ENCODE measurements around the gene IL21R. TPM values are rescaled to one million over a fixed set of nuclear protein-coding genes. Genes with fewer than 3 reads are reported as not detected.

IL21R gene
- total and polyA plus RNA-seq, 3 donors from 2014 or later = 0.31 to 2.3 (median 0.87) TPM

DNA sequence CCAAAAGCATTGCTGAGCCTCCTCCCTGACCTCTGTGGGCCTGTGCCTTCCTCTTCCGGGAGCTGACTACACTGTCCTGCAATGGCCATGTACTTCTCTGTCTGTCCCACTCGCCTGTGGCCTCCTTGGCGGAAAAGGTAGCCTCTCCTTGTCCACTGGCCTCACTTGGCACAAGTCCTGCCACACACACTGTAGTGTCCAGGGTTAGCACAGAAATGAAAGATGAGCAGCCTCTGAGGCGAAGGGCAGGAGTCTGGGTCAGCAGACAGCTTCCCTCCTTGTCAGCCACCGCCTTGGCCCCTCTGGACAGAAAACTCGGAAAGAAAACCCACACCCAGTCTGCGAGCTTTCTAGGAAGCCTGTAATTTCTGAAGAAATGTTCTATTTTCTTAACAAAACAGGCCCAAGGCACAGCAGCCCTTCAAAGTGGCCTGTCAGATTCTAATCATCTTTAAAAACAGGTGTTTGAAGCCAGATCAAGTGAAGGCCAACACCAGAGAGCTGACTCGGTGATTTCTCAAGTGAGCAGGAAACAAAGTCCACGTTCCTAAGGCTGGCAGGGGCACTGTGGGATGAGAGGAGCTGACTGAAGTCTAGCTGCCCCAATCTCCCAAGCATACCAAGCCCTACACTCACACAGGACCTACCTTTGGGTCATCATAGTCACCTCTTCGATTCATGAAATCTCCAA, 80.6 kb downstream of the IL21R start:
- no peaks in the 10 kb centered on the region for H3K9me3 ChIP-seq
- no peak for DNase-seq
- no peaks in the 10 kb centered on the region for H3K36me3 ChIP-seq (ENCODE audit: low read depth, missing control alignments)
- H3K27ac ChIP-seq = no peak overlapping the region
- TF ChIP-seq, protein P1, sequence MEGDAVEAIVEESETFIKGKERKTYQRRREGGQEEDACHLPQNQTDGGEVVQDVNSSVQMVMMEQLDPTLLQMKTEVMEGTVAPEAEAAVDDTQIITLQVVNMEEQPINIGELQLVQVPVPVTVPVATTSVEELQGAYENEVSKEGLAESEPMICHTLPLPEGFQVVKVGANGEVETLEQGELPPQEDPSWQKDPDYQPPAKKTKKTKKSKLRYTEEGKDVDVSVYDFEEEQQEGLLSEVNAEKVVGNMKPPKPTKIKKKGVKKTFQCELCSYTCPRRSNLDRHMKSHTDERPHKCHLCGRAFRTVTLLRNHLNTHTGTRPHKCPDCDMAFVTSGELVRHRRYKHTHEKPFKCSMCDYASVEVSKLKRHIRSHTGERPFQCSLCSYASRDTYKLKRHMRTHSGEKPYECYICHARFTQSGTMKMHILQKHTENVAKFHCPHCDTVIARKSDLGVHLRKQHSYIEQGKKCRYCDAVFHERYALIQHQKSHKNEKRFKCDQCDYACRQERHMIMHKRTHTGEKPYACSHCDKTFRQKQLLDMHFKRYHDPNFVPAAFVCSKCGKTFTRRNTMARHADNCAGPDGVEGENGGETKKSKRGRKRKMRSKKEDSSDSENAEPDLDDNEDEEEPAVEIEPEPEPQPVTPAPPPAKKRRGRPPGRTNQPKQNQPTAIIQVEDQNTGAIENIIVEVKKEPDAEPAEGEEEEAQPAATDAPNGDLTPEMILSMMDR (IDR thresholded peaks at IDR 0.05) = no peak
- TF ChIP-seq POLR2A (IDR thresholded peaks at IDR 0.05) = no peak
- 88 to 92% methylated on average over 10 of the region's 10 CpGs for WGBS, 2 donors
- intact Hi-C loops (cut with DNase I; ENCODE audit: low total_unique reads) = no loop called here
- H3K4me1 ChIP-seq = no peaks in the 10 kb centered on the region
- no peak overlapping the region for H3K4me3 ChIP-seq
- H3K27me3 ChIP-seq = no peaks in the 10 kb centered on the region

DNA sequence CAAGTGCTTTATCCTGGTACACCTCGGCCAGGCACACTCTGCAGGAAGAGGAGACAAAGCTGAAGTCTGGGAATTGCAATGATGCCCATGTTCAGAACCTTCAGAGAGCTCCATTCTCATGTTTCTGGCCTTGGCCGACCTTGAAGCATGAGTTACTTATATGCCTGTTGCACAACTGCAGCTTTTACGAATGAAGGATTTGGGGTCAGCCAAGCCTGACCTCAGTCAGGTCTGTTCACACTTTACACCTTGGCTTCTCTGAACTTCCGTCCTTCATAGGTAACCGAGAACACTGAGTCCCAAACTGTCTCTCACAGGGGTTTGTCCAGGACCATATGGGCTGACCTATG, 81.1 kb downstream of the IL21R start:
- TF ChIP-seq POLR2A (IDR thresholded peaks at IDR 0.05) = no peak
- TF ChIP-seq, protein P1 (IDR thresholded peaks at IDR 0.05) = no peak
- Histone ChIP-seq H3K27ac (no peak overlapping the region), H3K27me3 (no peaks in the 10 kb centered on the region), H3K4me3 (no peak overlapping the region), H3K9me3 (no peaks in the 10 kb centered on the region), H3K36me3 (ENCODE audit: low read depth, missing control alignments) (no peaks in the 10 kb centered on the region), H3K4me1 (no peaks in the 10 kb centered on the region)
- intact Hi-C loops (cut with DNase I; ENCODE audit: low total_unique reads) = no loop called here
- 83 to 90% methylated on average over 5 of the region's 5 CpGs for WGBS, 2 donors
- DNase-seq = no peak

DNA sequence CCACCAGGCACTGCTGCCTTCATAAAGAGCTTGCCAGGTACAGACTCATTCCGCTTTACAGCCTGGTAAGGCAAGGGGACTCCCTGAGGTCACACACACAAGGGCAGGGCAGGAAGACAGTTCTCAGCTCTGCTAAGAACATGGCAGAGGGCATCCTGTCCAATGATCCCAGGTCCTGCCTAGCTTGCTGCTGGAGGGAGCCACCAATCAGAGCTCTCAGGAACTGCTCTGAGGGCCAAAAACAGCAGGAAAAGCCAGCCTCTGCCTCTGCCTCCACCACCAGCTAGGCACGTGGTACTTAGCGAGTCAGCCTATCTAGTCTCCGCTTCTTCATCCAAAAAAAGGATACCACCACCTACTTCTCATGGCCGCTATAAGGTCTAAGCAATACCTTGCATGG, 81.7 kb downstream of the IL21R start:
- no peak for DNase-seq
- Histone ChIP-seq H3K4me1 (no peaks in the 10 kb centered on the region), H3K36me3 (ENCODE audit: low read depth, missing control alignments) (no peaks in the 10 kb centered on the region), H3K4me3 (no peak overlapping the region), H3K27me3 (no peaks in the 10 kb centered on the region), H3K9me3 (no peaks in the 10 kb centered on the region), H3K27ac (no peak overlapping the region)
- WGBS, 2 donors = 95 to 96% methylated on average over 5 of the region's 5 CpGs
- TF ChIP-seq, protein P1 (IDR thresholded peaks at IDR 0.05) = no peak
- TF ChIP-seq POLR2A (IDR thresholded peaks at IDR 0.05) = no peak
- intact Hi-C loops (cut with DNase I; ENCODE audit: low total_unique reads) = no loop called here

DNA sequence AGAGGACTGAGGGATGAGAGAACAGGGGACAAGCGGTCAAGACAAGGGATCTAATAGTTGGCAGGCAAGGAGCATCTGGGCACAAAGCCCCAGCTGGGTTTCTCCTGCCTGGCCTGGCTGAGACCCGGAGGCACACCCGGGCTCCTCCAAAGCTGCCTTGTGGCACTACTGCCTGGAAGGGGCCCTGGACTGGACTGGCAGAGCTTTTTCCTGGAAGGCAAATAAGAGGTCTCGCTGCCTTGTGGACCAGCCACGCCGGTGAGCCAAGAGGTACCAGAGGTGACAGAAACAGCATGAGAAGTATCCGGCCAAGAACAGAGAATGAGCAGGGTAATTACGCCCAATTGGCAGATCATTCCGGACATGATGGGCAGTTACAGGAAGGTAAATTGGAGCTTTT, 83.2 kb downstream of the IL21R start:
- TF ChIP-seq POLR2A (IDR thresholded peaks at IDR 0.05) = no peak
- TF ChIP-seq, protein P1 (IDR thresholded peaks at IDR 0.05) = no peak

DNA sequence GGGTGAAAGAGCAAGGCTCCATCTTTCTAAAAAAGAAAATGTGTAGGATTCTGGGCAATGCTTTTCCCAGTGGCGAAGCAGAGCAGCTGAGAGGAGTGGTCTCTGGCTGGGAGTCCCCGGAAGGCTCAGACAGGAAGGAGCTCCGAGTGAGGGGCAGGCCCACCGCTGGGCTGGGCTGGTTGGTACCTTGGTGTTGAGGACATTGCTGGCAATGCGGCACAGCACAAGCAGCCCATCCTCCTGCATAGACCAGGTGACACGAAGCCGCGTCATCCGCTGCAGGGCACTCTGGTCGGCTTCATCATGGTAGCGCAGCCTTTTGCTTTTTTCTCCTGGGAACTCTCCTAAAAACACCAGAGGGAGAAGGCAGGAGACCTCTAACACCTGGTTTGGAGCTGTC, 83.8 kb downstream of the IL21R start:
- DNase-seq = no peak
- intact Hi-C loops (cut with DNase I; ENCODE audit: low total_unique reads) = no loop called here
- Histone ChIP-seq H3K4me3 (no peak overlapping the region), H3K27ac (peak overlapping the region in 1 of 2 donors; percentile 15), H3K36me3 (ENCODE audit: low read depth, missing control alignments) (no peaks in the 10 kb centered on the region), H3K9me3 (no peaks in the 10 kb centered on the region), H3K4me1 (no peaks in the 10 kb centered on the region), H3K27me3 (no peaks in the 10 kb centered on the region)
- TF ChIP-seq POLR2A (IDR thresholded peaks at IDR 0.05) = no peak
- TF ChIP-seq, protein P1 (IDR thresholded peaks at IDR 0.05) = no peak
- WGBS, 2 donors = 95 to 98% methylated on average over 11 of the region's 11 CpGs

More for the DNA sequence above, 83.2 kb downstream of the IL21R start:
- H3K27me3 ChIP-seq = no peaks in the 10 kb centered on the region
- no peak for DNase-seq
- 94 to 96% methylated on average over 9 of the region's 9 CpGs for WGBS, 2 donors
- H3K27ac ChIP-seq = no peak overlapping the region
- intact Hi-C loops (cut with DNase I; ENCODE audit: low total_unique reads) = no loop called here
- no peaks in the 10 kb centered on the region for H3K9me3 ChIP-seq
- no peak overlapping the region for H3K4me3 ChIP-seq
- H3K4me1 ChIP-seq = no peaks in the 10 kb centered on the region
- no peaks in the 10 kb centered on the region for H3K36me3 ChIP-seq (ENCODE audit: low read depth, missing control alignments)
